Measurements from ENCODE around the gene CAV3.

DNA sequence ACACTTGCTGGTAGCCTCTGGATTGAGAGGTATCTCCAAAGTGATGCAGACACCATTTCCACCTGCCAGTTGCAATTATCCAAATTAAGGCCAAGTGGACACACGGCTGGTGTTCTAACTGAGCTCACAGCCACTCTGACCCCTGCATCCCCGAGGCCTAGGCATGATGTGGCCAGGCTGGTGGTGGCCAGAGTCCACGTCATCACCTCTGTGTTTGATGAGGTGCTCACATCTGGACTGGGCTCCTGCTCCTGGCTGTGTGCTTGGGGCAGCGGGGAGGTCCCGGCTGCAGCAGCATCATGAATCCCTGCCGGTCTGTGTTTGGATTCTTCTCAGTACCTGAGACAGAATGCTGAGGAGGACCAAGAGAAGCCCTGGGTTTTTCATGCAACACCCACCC is 30.9 kb downstream of the CAV3 start:
- no peak for TF ChIP-seq CREB1 (IDR thresholded peaks at IDR 0.05; ENCODE audit: low read depth)
- no peak for TF ChIP-seq ZZZ3 (IDR thresholded peaks at IDR 0.05; ENCODE audit: control insufficient read depth, insufficient read length, low read depth)
- TF ChIP-seq, protein P1, sequence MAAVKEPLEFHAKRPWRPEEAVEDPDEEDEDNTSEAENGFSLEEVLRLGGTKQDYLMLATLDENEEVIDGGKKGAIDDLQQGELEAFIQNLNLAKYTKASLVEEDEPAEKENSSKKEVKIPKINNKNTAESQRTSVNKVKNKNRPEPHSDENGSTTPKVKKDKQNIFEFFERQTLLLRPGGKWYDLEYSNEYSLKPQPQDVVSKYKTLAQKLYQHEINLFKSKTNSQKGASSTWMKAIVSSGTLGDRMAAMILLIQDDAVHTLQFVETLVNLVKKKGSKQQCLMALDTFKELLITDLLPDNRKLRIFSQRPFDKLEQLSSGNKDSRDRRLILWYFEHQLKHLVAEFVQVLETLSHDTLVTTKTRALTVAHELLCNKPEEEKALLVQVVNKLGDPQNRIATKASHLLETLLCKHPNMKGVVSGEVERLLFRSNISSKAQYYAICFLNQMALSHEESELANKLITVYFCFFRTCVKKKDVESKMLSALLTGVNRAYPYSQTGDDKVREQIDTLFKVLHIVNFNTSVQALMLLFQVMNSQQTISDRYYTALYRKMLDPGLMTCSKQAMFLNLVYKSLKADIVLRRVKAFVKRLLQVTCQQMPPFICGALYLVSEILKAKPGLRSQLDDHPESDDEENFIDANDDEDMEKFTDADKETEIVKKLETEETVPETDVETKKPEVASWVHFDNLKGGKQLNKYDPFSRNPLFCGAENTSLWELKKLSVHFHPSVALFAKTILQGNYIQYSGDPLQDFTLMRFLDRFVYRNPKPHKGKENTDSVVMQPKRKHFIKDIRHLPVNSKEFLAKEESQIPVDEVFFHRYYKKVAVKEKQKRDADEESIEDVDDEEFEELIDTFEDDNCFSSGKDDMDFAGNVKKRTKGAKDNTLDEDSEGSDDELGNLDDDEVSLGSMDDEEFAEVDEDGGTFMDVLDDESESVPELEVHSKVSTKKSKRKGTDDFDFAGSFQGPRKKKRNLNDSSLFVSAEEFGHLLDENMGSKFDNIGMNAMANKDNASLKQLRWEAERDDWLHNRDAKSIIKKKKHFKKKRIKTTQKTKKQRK (IDR thresholded peaks at IDR 0.05; ENCODE audit: low read depth, low read length) = no peak
- TF ChIP-seq POLR2AphosphoS5 (IDR thresholded peaks at IDR 0.05; ENCODE audit: low read length) = no peak
- no peak for TF ChIP-seq TBL1XR1 (IDR thresholded peaks at IDR 0.05; ENCODE audit: low read depth, low read length)
- TF ChIP-seq, protein P2, sequence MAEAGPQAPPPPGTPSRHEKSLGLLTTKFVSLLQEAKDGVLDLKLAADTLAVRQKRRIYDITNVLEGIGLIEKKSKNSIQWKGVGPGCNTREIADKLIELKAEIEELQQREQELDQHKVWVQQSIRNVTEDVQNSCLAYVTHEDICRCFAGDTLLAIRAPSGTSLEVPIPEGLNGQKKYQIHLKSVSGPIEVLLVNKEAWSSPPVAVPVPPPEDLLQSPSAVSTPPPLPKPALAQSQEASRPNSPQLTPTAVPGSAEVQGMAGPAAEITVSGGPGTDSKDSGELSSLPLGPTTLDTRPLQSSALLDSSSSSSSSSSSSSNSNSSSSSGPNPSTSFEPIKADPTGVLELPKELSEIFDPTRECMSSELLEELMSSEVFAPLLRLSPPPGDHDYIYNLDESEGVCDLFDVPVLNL (IDR thresholded peaks at IDR 0.05; ENCODE audit: low read depth, low read length) = no peak
- TF ChIP-seq, protein P3, sequence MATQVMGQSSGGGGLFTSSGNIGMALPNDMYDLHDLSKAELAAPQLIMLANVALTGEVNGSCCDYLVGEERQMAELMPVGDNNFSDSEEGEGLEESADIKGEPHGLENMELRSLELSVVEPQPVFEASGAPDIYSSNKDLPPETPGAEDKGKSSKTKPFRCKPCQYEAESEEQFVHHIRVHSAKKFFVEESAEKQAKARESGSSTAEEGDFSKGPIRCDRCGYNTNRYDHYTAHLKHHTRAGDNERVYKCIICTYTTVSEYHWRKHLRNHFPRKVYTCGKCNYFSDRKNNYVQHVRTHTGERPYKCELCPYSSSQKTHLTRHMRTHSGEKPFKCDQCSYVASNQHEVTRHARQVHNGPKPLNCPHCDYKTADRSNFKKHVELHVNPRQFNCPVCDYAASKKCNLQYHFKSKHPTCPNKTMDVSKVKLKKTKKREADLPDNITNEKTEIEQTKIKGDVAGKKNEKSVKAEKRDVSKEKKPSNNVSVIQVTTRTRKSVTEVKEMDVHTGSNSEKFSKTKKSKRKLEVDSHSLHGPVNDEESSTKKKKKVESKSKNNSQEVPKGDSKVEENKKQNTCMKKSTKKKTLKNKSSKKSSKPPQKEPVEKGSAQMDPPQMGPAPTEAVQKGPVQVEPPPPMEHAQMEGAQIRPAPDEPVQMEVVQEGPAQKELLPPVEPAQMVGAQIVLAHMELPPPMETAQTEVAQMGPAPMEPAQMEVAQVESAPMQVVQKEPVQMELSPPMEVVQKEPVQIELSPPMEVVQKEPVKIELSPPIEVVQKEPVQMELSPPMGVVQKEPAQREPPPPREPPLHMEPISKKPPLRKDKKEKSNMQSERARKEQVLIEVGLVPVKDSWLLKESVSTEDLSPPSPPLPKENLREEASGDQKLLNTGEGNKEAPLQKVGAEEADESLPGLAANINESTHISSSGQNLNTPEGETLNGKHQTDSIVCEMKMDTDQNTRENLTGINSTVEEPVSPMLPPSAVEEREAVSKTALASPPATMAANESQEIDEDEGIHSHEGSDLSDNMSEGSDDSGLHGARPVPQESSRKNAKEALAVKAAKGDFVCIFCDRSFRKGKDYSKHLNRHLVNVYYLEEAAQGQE (IDR thresholded peaks at IDR 0.05; ENCODE audit: low read depth, low read length) = no peak
- TF ChIP-seq, protein P4, sequence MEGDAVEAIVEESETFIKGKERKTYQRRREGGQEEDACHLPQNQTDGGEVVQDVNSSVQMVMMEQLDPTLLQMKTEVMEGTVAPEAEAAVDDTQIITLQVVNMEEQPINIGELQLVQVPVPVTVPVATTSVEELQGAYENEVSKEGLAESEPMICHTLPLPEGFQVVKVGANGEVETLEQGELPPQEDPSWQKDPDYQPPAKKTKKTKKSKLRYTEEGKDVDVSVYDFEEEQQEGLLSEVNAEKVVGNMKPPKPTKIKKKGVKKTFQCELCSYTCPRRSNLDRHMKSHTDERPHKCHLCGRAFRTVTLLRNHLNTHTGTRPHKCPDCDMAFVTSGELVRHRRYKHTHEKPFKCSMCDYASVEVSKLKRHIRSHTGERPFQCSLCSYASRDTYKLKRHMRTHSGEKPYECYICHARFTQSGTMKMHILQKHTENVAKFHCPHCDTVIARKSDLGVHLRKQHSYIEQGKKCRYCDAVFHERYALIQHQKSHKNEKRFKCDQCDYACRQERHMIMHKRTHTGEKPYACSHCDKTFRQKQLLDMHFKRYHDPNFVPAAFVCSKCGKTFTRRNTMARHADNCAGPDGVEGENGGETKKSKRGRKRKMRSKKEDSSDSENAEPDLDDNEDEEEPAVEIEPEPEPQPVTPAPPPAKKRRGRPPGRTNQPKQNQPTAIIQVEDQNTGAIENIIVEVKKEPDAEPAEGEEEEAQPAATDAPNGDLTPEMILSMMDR (IDR thresholded peaks at IDR 0.05 in 2 of 3, conservative IDR thresholded peaks at IDR 0.05 in 1 of 3; ENCODE audit: control insufficient read depth in 2 of 3, extremely low read depth in 1 of 3, insufficient read depth in 1 of 3, low read depth in 3 of 3, low read length in 3 of 3) = no peak
- TF ChIP-seq, protein P5, sequence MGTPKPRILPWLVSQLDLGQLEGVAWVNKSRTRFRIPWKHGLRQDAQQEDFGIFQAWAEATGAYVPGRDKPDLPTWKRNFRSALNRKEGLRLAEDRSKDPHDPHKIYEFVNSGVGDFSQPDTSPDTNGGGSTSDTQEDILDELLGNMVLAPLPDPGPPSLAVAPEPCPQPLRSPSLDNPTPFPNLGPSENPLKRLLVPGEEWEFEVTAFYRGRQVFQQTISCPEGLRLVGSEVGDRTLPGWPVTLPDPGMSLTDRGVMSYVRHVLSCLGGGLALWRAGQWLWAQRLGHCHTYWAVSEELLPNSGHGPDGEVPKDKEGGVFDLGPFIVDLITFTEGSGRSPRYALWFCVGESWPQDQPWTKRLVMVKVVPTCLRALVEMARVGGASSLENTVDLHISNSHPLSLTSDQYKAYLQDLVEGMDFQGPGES (IDR thresholded peaks at IDR 0.05) = no peak
- TF ChIP-seq PML (IDR thresholded peaks at IDR 0.05; ENCODE audit: low read length) = no peak
- TF ChIP-seq, protein P6, sequence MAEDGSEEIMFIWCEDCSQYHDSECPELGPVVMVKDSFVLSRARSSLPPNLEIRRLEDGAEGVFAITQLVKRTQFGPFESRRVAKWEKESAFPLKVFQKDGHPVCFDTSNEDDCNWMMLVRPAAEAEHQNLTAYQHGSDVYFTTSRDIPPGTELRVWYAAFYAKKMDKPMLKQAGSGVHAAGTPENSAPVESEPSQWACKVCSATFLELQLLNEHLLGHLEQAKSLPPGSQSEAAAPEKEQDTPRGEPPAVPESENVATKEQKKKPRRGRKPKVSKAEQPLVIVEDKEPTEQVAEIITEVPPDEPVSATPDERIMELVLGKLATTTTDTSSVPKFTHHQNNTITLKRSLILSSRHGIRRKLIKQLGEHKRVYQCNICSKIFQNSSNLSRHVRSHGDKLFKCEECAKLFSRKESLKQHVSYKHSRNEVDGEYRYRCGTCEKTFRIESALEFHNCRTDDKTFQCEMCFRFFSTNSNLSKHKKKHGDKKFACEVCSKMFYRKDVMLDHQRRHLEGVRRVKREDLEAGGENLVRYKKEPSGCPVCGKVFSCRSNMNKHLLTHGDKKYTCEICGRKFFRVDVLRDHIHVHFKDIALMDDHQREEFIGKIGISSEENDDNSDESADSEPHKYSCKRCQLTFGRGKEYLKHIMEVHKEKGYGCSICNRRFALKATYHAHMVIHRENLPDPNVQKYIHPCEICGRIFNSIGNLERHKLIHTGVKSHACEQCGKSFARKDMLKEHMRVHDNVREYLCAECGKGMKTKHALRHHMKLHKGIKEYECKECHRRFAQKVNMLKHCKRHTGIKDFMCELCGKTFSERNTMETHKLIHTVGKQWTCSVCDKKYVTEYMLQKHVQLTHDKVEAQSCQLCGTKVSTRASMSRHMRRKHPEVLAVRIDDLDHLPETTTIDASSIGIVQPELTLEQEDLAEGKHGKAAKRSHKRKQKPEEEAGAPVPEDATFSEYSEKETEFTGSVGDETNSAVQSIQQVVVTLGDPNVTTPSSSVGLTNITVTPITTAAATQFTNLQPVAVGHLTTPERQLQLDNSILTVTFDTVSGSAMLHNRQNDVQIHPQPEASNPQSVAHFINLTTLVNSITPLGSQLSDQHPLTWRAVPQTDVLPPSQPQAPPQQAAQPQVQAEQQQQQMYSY (CRISPR knock-in tag; IDR thresholded peaks at IDR 0.05) = no peak
- TF ChIP-seq, protein P7, sequence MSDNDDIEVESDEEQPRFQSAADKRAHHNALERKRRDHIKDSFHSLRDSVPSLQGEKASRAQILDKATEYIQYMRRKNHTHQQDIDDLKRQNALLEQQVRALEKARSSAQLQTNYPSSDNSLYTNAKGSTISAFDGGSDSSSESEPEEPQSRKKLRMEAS (IDR thresholded peaks at IDR 0.05; ENCODE audit: low read depth, low read length) = no peak
- TF ChIP-seq NFYB (IDR thresholded peaks at IDR 0.05; ENCODE audit: insufficient read depth, low read depth, low read length) = no peak
